GM20000 (cell line): ENCODE data around the gene EQTN.

Source experiments
- DNase-seq: peaks from one replicate; pipeline ENCODE4 v3.0.0; 2012; ENCODE audit warnings: low spot score
- CTCF ChIP-seq: IDR thresholded peaks from 2 replicates; pipeline ENCODE4 v1.5.1; 2012; ENCODE audit warnings: mild to moderate bottlenecking, control low read depth; ENCODE audit errors: extremely low read depth, missing control alignments

Gene EQTN

GRCh38 chr9:27293996-27294395, 3.0 kb downstream of the EQTN start:
- DNase-seq = no peak
- TF ChIP-seq CTCF = no peak

GRCh38 chr9:27292659-27293405, 4.1 kb downstream of the EQTN start:
- DNase-seq = no peak
- no peak for TF ChIP-seq CTCF

- no peak for TF ChIP-seq CTCF
- DNase-seq = no peak
Measured at GRCh38 chr9:27291292-27291691, 5.7 kb downstream of the EQTN start.

GRCh38 chr9:27282269-27282668, 14.7 kb downstream of the EQTN start:
- TF ChIP-seq CTCF = no peak

GRCh38 chr9:27280860-27281259, 16.1 kb downstream of the EQTN start:
- no peak for DNase-seq
- TF ChIP-seq CTCF = no peak

More at GRCh38 chr9:27282269-27282668, 14.7 kb downstream of the EQTN start:
- no peak for DNase-seq

- no peak for DNase-seq
- TF ChIP-seq CTCF = no peak
Measured at GRCh38 chr9:27280249-27280648, 16.7 kb downstream of the EQTN start.

GRCh38 chr9:27279611-27280010, 17.3 kb downstream of the EQTN start:
- DNase-seq = no peak
- TF ChIP-seq CTCF = no peak
